CD4-positive, alpha-beta T cell treated with Interleukin-2 at 100 ng/mL for 4 hours (primary cell): ENCODE results near the gene FAM162B.
"Not testable (repeated sequence)": the region's sequence is repeated elsewhere in the genome, so short reads cannot be mapped to it uniquely, and the experiment has no call there.

Source experiments
- DNase-seq: peaks from one replicate; pipeline ENCODE4 v3.0.0-alpha.2; 2020; ENCODE audit warnings: low spot score

Gene FAM162B

GRCh38 chr6:116726947-116727346 lies 38.6 kb downstream of the FAM162B start:
- DNase-seq: no peak

GRCh38 chr6:116714761-116715160 lies 50.8 kb downstream of the FAM162B start:
- DNase-seq: no peak

GRCh38 chr6:116714296-116714695 lies 51.2 kb downstream of the FAM162B start:
- DNase-seq: no peak

DNA sequence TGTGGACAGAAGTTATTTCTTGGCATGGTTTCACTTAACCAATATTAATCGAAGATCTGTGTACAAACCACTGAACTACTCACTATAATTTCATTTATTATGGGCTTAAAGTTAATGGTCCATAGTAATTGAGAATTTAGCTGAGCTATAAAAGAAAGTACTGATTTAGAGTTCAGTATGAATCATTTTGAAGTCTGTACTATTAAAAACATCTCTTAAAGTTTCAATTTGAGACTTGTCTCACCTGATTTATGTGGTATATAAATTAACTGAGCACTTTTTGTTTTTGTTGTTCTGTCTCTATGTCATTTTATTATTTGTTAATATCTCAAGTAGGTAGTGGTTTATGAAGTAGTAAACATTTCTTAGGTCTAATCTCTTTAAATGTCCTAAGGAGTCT lies 59.6 kb downstream of the FAM162B start:
- no peak for DNase-seq

DNA sequence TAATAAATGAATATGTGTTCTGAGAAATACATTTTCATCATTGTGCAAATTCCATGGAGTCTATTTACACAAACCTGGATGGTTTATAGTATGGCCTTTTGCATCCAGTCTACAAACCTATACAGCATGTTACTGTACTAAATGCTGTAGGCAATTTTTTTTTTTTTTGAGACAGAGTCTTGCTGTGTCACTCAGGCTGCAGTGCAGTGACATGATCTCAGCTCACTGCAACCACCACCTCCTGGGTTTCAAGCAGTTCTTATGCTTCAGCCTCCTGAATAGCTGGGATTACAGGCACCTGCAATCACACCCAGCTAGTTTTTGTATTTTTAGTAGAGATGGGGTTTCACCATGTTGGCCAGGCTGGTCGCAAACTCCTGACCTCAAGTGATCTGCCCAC lies 61.6 kb downstream of the FAM162B start:
- not testable (repeated sequence) for DNase-seq
